WERI-Rb-1 (cell line): Measurements from ENCODE around the gene KRTAP10-9.
A peak's percentile ranks its signal among the peaks of the same experiment; 100 is the strongest.

Experiments
- DNase-seq: peaks from one replicate; pipeline ENCODE4 v3.0.0-alpha.2; 2020
- H3K27ac ChIP-seq: fragments of 250-450 bp; sonication (Bioruptor Pico); 2 replicates; pipeline ENCODE4 v1.5.1; 2020; ENCODE audit warnings: mild to moderate bottlenecking, moderate library complexity
- H3K27me3 ChIP-seq: fragments of 250-450 bp; sonication (Bioruptor Pico); 2 replicates; pipeline ENCODE4 v1.5.1; 2021; ENCODE audit warnings: mild to moderate bottlenecking, low read depth, moderate library complexity; ENCODE audit not compliant: insufficient read depth, severe bottlenecking
- H3K36me3 ChIP-seq: fragments of 250-450 bp; sonication (Bioruptor Pico); 2 replicates; pipeline ENCODE4 v1.5.1; 2020; ENCODE audit warnings: mild to moderate bottlenecking, moderate library complexity
- H3K4me3 ChIP-seq: 2 replicates; pipeline ENCODE4 v1.5.1; 2011; ENCODE audit warnings: low read depth, mild to moderate bottlenecking, control low read depth, low read length
- H3K9me3 ChIP-seq: fragments of 250-450 bp; sonication (Bioruptor Pico); 2 replicates; pipeline ENCODE4 v1.5.1; 2021; ENCODE audit warnings: mild to moderate bottlenecking, moderate library complexity; ENCODE audit not compliant: severe bottlenecking
- TF ChIP-seq, protein P1 (sequence below): IDR thresholded peaks from 2 replicates; pipeline ENCODE4 v1.5.1; 2011; ENCODE audit warnings: low read depth, mild to moderate bottlenecking, control low read depth, inconsistent platforms, low read length

Gene KRTAP10-9

GRCh38 chr21:44601596-44602462 lies 25.1 kb upstream of the KRTAP10-9 start:
- Histone ChIP-seq H3K9me3 (peaks cover 13% of the 10 kb centered on the region), H3K4me3 (no peak overlapping the region), H3K27ac (no peak overlapping the region), H3K36me3 (no peaks in the 10 kb centered on the region), H3K27me3 (no peaks in the 10 kb centered on the region)
- DNase-seq: peak; percentile 38
- TF ChIP-seq, protein P1, sequence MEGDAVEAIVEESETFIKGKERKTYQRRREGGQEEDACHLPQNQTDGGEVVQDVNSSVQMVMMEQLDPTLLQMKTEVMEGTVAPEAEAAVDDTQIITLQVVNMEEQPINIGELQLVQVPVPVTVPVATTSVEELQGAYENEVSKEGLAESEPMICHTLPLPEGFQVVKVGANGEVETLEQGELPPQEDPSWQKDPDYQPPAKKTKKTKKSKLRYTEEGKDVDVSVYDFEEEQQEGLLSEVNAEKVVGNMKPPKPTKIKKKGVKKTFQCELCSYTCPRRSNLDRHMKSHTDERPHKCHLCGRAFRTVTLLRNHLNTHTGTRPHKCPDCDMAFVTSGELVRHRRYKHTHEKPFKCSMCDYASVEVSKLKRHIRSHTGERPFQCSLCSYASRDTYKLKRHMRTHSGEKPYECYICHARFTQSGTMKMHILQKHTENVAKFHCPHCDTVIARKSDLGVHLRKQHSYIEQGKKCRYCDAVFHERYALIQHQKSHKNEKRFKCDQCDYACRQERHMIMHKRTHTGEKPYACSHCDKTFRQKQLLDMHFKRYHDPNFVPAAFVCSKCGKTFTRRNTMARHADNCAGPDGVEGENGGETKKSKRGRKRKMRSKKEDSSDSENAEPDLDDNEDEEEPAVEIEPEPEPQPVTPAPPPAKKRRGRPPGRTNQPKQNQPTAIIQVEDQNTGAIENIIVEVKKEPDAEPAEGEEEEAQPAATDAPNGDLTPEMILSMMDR: no peak

DNA sequence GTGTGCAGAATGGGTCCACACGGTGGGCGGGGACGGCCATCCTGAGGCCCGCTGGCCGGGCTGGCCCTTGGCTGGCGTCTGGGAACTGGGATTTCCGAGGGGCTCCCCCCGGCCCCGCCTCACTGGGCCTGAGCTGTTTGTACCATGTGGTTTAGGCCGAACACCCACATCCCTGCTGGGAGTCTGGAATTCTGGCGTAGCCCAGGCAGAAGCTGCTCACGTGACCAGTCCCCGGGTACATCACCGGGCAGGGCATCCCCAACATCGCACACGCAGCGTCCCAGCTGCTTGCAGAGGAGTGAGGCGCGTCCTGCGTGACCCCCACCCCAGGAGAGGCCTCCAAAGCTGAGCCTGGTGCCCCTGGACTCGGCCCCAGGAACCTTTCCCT lies 24.4 kb upstream of the KRTAP10-9 start:
- Histone ChIP-seq H3K27me3 (no peaks in the 10 kb centered on the region), H3K27ac (no peak overlapping the region), H3K36me3 (no peaks in the 10 kb centered on the region), H3K9me3 (peaks cover 13% of the 10 kb centered on the region), H3K4me3 (no peak overlapping the region)
- TF ChIP-seq, protein P1: no peak
- no peak for DNase-seq

DNA sequence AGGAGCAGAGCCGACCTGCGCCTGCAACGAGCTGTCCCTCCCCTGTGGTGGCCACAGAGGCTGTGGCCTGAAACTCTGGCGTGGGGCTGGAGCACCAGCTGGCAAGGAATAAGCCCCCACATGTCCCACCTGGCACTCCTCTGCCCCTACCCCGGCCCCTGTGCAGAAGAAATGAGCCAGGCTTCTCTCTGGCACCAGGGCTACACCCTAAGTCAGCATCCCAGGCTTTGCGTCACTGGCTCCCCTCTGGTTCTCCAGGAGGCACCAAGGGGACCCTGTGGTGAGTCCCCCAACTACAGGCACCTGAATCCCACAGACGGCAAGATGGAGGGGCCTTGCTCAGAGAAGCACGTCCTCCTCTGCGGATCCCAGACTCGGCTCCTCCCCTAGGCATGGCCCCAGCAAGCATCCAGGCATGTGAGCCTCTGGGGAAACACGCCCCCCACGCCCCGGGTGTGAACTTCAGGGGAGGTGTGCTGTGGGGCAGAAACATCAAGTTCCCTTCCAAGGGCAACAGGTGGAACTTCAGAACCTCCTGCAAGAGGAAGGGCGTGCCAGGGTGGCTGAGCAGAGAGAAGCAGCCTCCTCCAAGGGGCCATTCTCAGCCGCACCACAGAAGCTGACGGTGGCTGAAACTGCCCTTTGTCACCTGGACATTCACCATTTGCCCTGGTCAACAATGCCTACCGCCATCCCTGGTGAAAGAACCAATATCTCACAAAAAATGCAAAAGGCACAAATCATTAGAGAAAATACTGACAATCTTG lies 23.6 kb upstream of the KRTAP10-9 start:
- peaks cover 13% of the 10 kb centered on the region for H3K9me3 ChIP-seq
- no peak overlapping the region for H3K4me3 ChIP-seq
- TF ChIP-seq, protein P1: no peak
- H3K27ac ChIP-seq: no peak overlapping the region
- H3K27me3 ChIP-seq: no peaks in the 10 kb centered on the region
- H3K36me3 ChIP-seq: no peaks in the 10 kb centered on the region
- DNase-seq: no peak

DNA sequence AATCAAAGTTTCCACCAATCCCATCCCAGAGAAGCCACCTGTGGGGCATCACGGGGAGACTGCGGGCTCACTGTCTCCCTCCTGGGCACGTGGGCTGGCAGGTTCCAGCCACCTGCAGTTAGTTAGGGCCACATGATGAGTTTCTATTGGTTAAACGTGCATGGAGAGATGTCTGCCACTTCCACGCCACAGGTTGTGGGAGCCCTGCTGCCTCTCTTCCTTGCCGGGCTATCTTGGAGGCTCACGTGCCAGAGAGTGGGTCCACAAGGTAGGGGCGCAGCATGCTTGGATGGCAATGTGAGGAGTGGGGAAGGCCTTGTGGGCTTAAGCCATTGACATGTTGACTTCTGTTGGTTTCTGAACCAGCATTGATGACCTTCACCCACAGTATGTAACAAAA lies 23.0 kb upstream of the KRTAP10-9 start:
- H3K27me3 ChIP-seq: no peaks in the 10 kb centered on the region
- peaks cover 10% of the 10 kb centered on the region for H3K9me3 ChIP-seq
- H3K27ac ChIP-seq: no peak overlapping the region
- H3K36me3 ChIP-seq: no peaks in the 10 kb centered on the region
- DNase-seq: no peak
- TF ChIP-seq, protein P1: no peak
- H3K4me3 ChIP-seq: no peak overlapping the region

DNA sequence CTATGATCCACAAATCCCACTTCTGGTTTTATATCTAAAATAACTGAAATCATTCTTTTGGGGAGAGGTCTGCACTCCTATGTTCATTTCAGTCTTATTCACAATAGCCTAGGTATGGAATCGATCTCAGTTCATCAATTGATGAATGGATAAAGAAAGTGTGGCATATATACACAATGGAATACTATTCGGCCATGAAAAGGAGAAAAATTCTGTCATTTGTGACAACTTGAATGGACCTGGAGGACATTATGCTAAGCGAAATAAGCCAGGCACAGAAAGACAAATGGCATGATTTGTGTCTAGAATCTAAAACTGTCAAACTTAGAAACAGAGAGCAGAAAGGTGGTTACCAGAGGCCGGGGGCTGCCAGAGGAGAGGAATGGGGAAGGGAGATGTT lies 20.4 kb upstream of the KRTAP10-9 start:
- no peaks in the 10 kb centered on the region for H3K36me3 ChIP-seq
- no peak overlapping the region for H3K4me3 ChIP-seq
- no peak for DNase-seq
- no peaks in the 10 kb centered on the region for H3K27me3 ChIP-seq
- H3K27ac ChIP-seq: no peak overlapping the region
- H3K9me3 ChIP-seq: peaks cover 27% of the 10 kb centered on the region
- TF ChIP-seq, protein P1: no peak
